ENCODE data around the gene NT5C1B. TPM values are rescaled to one million over a fixed set of nuclear protein-coding genes. Genes with fewer than 3 reads are reported as not detected.

Gene NT5C1B
- total and polyA plus RNA-seq, 10 of the 15 experiments (the other 5 are each of a cell fraction or from before 2014, with no cell fraction given) = 0.40 to 0.44 TPM; not detected in 8

GRCh38 chr2:18526429-18526828 lies 62.9 kb downstream of the NT5C1B start:
- no peak overlapping the region for H3K9ac ChIP-seq (ENCODE audit: control insufficient read depth, insufficient read depth, low read length)
- BruUV-seq (replicated peaks) = no TSS peak
- FAIRE-seq = no peak
- H3K36me3 ChIP-seq (ENCODE audit: control insufficient read depth in 2 of 2, insufficient read depth in 2 of 2, low read length in 1 of 2) = no peaks in the 10 kb centered on the region
- intact Hi-C loops (cut with micrococcal nuclease; ENCODE audit: unreplicated experiment) (no loop called here), in situ Hi-C loops (cut with MboI) (loop anchor here (10.0 kb wide), 1 partner anchor 838 kb away; no protein-coding TSS in a partner anchor)
- DNase-seq (ENCODE audit: low read depth, low spot score) = no peak
- ChIA-PET POLR2A (no interaction called here), CTCF (interaction anchor here (1.0 kb wide), 1 partner anchor 19 kb away, joined by 3 read pairs; no protein-coding TSS in a partner anchor), RAD21 (ENCODE audit: unreplicated experiment) (no interaction called here), SMC1A (ENCODE audit: uncharacterized antibody, unreplicated experiment) (interaction anchor here (0.9 to 1.3 kb wide), 2 partner anchors 11 to 33 kb away, joined by 3 read pairs; no protein-coding TSS in a partner anchor)
- H3K27me3 ChIP-seq (replicated peaks in 1 of 2; ENCODE audit: control insufficient read depth in 2 of 2, insufficient read depth in 2 of 2, low read length in 1 of 2) = peaks cover 0 to 2% of the 10 kb centered on the region in 2 experiments; a peak in 3 of 4 replicates
- TF ChIP-seq SRF (IDR thresholded peaks at IDR 0.05; ENCODE audit: low read depth in 2 of 2, low read length in 2 of 2) (no peak), BACH1 (IDR thresholded peaks at IDR 0.05; ENCODE audit: borderline replicate concordance) (no peak)
- 48% methylated on average over 7 of the region's 7 CpGs for WGBS (ENCODE audit: insufficient coverage, insufficient replicate concordance, low lambda C conversion rate, missing lambda C conversion rate)
- no peak overlapping the region for H3K4me2 ChIP-seq (ENCODE audit: control insufficient read depth, insufficient read depth)
- H3K4me1 ChIP-seq (ENCODE audit: control insufficient read depth, insufficient read depth, low read length) = no peaks in the 10 kb centered on the region
- H3K9me3 ChIP-seq (replicated peaks; ENCODE audit: control insufficient read depth, insufficient read depth, low read length) = no peaks in the 10 kb centered on the region
- no peak overlapping the region for H3K4me3 ChIP-seq
- ATAC-seq = no peak
- H4K20me1 ChIP-seq (ENCODE audit: control insufficient read depth, insufficient read depth) = no peaks in the 10 kb centered on the region; the same call in 1 of the 2 replicates
- no peak overlapping the region for H3K27ac ChIP-seq (ENCODE audit: control insufficient read depth, insufficient read depth)
- H2AFZ ChIP-seq (ENCODE audit: control insufficient read depth, low read depth, low read length) = no peak overlapping the region
- no peaks in the 10 kb centered on the region for H3K79me2 ChIP-seq (ENCODE audit: control insufficient read depth, insufficient read depth, low read length)

- RAD21 ChIA-PET (ENCODE audit: unreplicated experiment) = no interaction called here
- 8% methylated on average over 3 of the region's 3 CpGs for WGBS (ENCODE audit: insufficient coverage, insufficient replicate concordance, low lambda C conversion rate, missing lambda C conversion rate)
- in situ Hi-C loops (cut with MboI) = loop anchor here (10.0 kb wide), 1 partner anchor 839 kb away; no protein-coding TSS in a partner anchor
- CTCF ChIA-PET = interaction anchor here (0.6 kb wide), 1 partner anchor 26 kb away, joined by 3 read pairs; no protein-coding TSS in a partner anchor
- Histone ChIP-seq H3K4me1 (ENCODE audit: control insufficient read depth, insufficient read depth, low read length) (no peaks in the 10 kb centered on the region), H3K4me2 (ENCODE audit: control insufficient read depth, insufficient read depth) (no peak overlapping the region), H4K20me1 (ENCODE audit: control insufficient read depth, insufficient read depth) (no peaks in the 10 kb centered on the region; the same call in 1 of the 2 replicates), H3K9me3 (replicated peaks; ENCODE audit: control insufficient read depth, insufficient read depth, low read length) (no peaks in the 10 kb centered on the region), H3K9ac (ENCODE audit: control insufficient read depth, insufficient read depth, low read length) (no peak overlapping the region), H3K4me3 (no peak overlapping the region), H3K36me3 (ENCODE audit: control insufficient read depth in 2 of 2, insufficient read depth in 2 of 2, low read length in 1 of 2) (no peaks in the 10 kb centered on the region), H2AFZ (ENCODE audit: control insufficient read depth, low read depth, low read length) (no peak overlapping the region), H3K79me2 (ENCODE audit: control insufficient read depth, insufficient read depth, low read length) (no peaks in the 10 kb centered on the region), H3K27me3 (replicated peaks in 1 of 2; ENCODE audit: control insufficient read depth in 2 of 2, insufficient read depth in 2 of 2, low read length in 1 of 2) (peaks cover 0 to 2% of the 10 kb centered on the region in 2 experiments; a peak in 3 of 4 replicates), H3K27ac (ENCODE audit: control insufficient read depth, insufficient read depth) (no peak overlapping the region)
- intact Hi-C loops (cut with micrococcal nuclease; ENCODE audit: unreplicated experiment) = no loop called here
- SMC1A ChIA-PET (ENCODE audit: uncharacterized antibody, unreplicated experiment) = interaction anchor here (0.6 to 1.3 kb wide), 2 partner anchors 34 to 681 kb away, joined by 3 read pairs; no protein-coding TSS in a partner anchor
- DNase-seq (ENCODE audit: low read depth, low spot score) (no peak), ATAC-seq (no peak), FAIRE-seq (no peak)
- BruUV-seq (replicated peaks) = no TSS peak
- POLR2A ChIA-PET = no interaction called here
- TF ChIP-seq EED (IDR thresholded peaks at IDR 0.05; ENCODE audit: low read depth) (no peak), IRF4 (IDR thresholded peaks at IDR 0.05; ENCODE audit: low read depth, low read length) (no peak), FOXK2 (IDR thresholded peaks at IDR 0.05) (no peak)
- TF ChIP-seq, protein P1, sequence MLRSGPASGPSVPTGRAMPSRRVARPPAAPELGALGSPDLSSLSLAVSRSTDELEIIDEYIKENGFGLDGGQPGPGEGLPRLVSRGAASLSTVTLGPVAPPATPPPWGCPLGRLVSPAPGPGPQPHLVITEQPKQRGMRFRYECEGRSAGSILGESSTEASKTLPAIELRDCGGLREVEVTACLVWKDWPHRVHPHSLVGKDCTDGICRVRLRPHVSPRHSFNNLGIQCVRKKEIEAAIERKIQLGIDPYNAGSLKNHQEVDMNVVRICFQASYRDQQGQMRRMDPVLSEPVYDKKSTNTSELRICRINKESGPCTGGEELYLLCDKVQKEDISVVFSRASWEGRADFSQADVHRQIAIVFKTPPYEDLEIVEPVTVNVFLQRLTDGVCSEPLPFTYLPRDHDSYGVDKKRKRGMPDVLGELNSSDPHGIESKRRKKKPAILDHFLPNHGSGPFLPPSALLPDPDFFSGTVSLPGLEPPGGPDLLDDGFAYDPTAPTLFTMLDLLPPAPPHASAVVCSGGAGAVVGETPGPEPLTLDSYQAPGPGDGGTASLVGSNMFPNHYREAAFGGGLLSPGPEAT (IDR thresholded peaks at IDR 0.05; ENCODE audit: low read depth) = no peak
- TF ChIP-seq, protein P2, sequence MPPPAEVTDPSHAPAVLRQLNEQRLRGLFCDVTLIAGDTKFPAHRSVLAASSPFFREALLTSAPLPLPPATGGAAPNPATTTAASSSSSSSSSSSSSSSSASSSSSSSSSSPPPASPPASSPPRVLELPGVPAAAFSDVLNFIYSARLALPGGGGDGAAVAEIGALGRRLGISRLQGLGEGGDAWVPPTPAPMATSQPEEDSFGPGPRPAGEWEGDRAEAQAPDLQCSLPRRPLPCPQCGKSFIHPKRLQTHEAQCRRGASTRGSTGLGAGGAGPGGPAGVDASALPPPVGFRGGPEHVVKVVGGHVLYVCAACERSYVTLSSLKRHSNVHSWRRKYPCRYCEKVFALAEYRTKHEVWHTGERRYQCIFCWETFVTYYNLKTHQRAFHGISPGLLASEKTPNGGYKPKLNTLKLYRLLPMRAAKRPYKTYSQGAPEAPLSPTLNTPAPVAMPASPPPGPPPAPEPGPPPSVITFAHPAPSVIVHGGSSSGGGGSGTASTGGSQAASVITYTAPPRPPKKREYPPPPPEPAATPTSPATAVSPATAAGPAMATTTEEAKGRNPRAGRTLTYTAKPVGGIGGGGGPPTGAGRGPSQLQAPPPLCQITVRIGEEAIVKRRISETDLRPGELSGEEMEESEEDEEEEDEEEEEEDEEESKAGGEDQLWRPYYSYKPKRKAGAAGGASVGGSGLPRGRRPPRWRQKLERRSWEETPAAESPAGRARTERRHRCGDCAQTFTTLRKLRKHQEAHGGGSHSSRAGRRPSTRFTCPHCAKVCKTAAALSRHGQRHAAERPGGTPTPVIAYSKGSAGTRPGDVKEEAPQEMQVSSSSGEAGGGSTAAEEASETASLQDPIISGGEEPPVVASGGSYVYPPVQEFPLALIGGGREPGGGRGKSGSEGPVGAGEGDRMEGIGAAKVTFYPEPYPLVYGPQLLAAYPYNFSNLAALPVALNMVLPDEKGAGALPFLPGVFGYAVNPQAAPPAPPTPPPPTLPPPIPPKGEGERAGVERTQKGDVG (CRISPR knock-in tag; IDR thresholded peaks at IDR 0.05) = no peak
- TF ChIP-seq, protein P3, sequence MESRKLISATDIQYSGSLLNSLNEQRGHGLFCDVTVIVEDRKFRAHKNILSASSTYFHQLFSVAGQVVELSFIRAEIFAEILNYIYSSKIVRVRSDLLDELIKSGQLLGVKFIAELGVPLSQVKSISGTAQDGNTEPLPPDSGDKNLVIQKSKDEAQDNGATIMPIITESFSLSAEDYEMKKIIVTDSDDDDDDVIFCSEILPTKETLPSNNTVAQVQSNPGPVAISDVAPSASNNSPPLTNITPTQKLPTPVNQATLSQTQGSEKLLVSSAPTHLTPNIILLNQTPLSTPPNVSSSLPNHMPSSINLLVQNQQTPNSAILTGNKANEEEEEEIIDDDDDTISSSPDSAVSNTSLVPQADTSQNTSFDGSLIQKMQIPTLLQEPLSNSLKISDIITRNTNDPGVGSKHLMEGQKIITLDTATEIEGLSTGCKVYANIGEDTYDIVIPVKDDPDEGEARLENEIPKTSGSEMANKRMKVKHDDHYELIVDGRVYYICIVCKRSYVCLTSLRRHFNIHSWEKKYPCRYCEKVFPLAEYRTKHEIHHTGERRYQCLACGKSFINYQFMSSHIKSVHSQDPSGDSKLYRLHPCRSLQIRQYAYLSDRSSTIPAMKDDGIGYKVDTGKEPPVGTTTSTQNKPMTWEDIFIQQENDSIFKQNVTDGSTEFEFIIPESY (IDR thresholded peaks at IDR 0.05) = no peak
These were observed 63.5 kb downstream of the NT5C1B start for GRCh38 chr2:18525852-18526251.

Measured in GM12878 (cell line).